Fibroblast of the aortic adventitia (primary cell): ENCODE measurements around the gene FXYD4. TPM values are rescaled to one million over a fixed set of nuclear protein-coding genes. Genes with fewer than 3 reads are reported as not detected.

Experiments
- DNase-seq: peaks from one replicate; pipeline ENCODE4 v3.0.0-alpha.2; 2010; ENCODE audit warnings: low read depth
- H3K4me3 ChIP-seq: 2 replicates; pipeline ENCODE4 v1.5.1; 2011; ENCODE audit warnings: low read depth, mild to moderate bottlenecking, control low read depth, low read length, moderate library complexity
- total RNA-seq: library from RNA; depleted of rRNA; stranded (reverse); fragments of >200 nt; gene quantifications from 2 replicates; pipeline ENCODE4 v1.2.3, GENCODE V29; 2012; ENCODE audit warnings: low replicate concordance
- TF ChIP-seq, protein P1 (sequence below): IDR thresholded peaks from 2 replicates; pipeline ENCODE4 v1.5.1; 2011; ENCODE audit warnings: mild to moderate bottlenecking, low read length, control low read depth, inconsistent platforms; ENCODE audit not compliant: insufficient read depth

Gene FXYD4
- total RNA-seq, 1 donor: not detected

- TF ChIP-seq, protein P1, sequence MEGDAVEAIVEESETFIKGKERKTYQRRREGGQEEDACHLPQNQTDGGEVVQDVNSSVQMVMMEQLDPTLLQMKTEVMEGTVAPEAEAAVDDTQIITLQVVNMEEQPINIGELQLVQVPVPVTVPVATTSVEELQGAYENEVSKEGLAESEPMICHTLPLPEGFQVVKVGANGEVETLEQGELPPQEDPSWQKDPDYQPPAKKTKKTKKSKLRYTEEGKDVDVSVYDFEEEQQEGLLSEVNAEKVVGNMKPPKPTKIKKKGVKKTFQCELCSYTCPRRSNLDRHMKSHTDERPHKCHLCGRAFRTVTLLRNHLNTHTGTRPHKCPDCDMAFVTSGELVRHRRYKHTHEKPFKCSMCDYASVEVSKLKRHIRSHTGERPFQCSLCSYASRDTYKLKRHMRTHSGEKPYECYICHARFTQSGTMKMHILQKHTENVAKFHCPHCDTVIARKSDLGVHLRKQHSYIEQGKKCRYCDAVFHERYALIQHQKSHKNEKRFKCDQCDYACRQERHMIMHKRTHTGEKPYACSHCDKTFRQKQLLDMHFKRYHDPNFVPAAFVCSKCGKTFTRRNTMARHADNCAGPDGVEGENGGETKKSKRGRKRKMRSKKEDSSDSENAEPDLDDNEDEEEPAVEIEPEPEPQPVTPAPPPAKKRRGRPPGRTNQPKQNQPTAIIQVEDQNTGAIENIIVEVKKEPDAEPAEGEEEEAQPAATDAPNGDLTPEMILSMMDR: no peak
- H3K4me3 ChIP-seq: no peak overlapping the region
- DNase-seq: no peak
These were observed 13.1 kb downstream of the FXYD4 start for GRCh38 chr10:43384252-43385221.

DNA sequence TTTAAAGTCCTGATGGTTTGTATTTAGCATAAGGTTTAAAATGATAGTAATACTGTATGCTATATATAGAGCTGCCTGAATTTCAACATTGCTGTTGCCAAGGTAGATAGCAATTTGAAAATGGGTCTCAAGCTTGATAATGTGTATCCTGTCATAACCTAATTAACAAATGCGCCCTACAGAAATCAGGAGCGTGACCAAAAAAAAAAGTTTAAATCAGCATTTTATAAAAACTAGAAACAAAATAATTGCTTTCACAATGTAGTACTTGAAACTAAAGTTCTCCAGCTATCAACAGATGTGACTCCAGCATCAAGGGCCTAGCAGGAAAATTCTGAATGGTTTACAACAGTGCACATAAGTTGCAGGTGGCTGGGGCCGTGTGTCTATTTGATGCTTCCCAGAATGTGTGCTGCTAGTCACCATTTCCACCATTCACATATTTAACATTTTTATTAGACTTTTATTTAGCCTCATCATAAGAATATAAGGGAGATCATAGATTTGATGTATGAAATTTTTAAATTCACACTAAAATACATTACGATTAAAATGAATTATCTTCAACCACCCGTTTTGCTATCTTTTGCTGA, 14.1 kb downstream of the FXYD4 start:
- no peak for DNase-seq
- H3K4me3 ChIP-seq: no peak overlapping the region
- TF ChIP-seq, protein P1: no peak

- H3K4me3 ChIP-seq: no peak overlapping the region
- no peak for DNase-seq
- TF ChIP-seq, protein P1: no peak
These were observed 15.1 kb downstream of the FXYD4 start for GRCh38 chr10:43386549-43386948.

DNA sequence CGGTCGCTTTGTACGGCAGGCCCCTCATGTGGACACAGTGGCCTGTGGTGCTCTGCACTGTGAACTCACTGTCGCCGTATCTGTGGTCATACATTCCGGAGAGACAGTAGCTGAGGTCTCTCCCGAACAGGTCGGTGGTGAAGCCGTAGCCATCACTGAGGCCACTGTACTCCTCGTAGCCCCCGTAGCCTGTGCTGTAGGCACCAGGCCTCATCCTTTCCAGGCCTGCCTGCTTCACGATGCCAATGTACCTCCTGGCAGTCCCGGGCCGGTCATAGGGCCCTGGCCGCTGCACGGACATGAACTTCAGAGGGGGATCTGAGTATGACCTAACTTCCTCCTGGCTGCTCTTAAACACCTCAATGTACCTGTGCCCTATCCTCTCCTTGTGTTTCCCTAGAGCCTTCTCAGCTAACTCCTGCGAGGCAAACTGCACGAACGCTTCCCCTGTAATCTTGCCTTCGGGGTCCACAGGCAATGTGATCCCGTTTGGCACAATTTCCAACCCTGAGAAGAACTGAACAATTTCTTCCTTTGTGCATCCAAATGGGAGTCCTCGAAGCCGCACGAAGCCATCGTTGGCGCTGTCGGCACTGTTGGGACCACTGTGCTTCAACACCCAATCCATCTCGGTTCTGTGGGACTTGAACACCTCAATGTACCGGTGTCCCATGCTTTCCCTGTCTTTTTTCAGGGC, 15.7 kb downstream of the FXYD4 start:
- TF ChIP-seq, protein P1: no peak

GRCh38 chr10:43387678-43388032, 16.2 kb downstream of the FXYD4 start:
- TF ChIP-seq, protein P1: no peak
- no peak overlapping the region for H3K4me3 ChIP-seq
- no peak for DNase-seq

More for the DNA sequence above, 15.7 kb downstream of the FXYD4 start:
- H3K4me3 ChIP-seq: no peak overlapping the region
- DNase-seq: no peak

DNA sequence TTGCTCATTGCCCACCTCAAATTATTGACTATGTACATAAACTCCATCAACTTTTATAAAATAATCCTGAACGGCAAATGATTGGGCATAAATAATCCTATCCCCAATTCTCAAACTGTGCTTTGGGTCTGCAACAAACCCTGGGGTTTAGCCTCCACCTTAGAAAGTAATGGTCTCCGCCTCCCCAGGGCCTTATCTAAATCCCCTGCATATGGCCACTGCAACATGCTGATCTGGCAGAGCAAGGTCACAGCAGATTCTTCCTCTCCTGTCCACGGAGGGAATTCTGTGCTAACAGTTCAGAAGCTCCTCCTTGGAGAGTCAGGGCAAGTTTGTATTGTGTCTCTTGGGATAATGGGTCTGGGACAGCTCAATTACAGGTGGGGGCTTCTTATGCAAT, 18.4 kb downstream of the FXYD4 start:
- TF ChIP-seq, protein P1: no peak
- DNase-seq: no peak

More for the DNA sequence above, 18.4 kb downstream of the FXYD4 start:
- H3K4me3 ChIP-seq: no peak overlapping the region
